WTC11 (cell line): Measurements from ENCODE around the gene SUPT3H. TPM values are rescaled to one million over a fixed set of nuclear protein-coding genes. Genes with fewer than 3 reads are reported as not detected.

Source experiments
- ATAC-seq: fragments of 200-7000 bp; cut with Tn5 transposase; 2 replicates; pipeline ENCODE4 v1.10.0; 2021; ENCODE audit warnings: mild to moderate bottlenecking, moderate library complexity
- CTCF ChIA-PET: fragments of 300-600 bp; sonication (Branson Sonifier 250); formaldehyde crosslinking; loops from one replicate; lab custom pipeline; 2021; ENCODE audit warnings: antibody characterized with exemption; lab: Charles Lee
- POLR2A ChIA-PET: fragments of 350-600 bp; sonication (Branson Sonifier 250); formaldehyde crosslinking; loops from one replicate; lab custom pipeline; 2021; ENCODE audit warnings: antibody characterized with exemption; lab: Charles Lee
- DNase-seq: peaks from one replicate; pipeline ENCODE4 v3.0.0; 2021; ENCODE audit warnings: low spot score
- H3K27ac Mint-ChIP-seq: 2 replicates; pipeline ENCODE4 v1.8.0; 2021; ENCODE audit warnings: mixed read lengths
- H3K27me3 Mint-ChIP-seq: 2 replicates; pipeline ENCODE4 v1.8.0; 2021; ENCODE audit warnings: low read depth, mild to moderate bottlenecking, moderate library complexity, mixed read lengths
- H3K36me3 Mint-ChIP-seq: 2 replicates; pipeline ENCODE4 v1.8.0; 2021; ENCODE audit warnings: mixed read lengths
- H3K4me1 Mint-ChIP-seq: 2 replicates; pipeline ENCODE4 v1.8.0; 2022; ENCODE audit warnings: mixed read lengths
- H3K4me3 Mint-ChIP-seq: 2 replicates; pipeline ENCODE4 v1.8.0; 2021; ENCODE audit warnings: mild to moderate bottlenecking, moderate library complexity, mixed read lengths
- H3K9me3 Mint-ChIP-seq: 2 replicates; pipeline ENCODE4 v1.8.0; 2021; ENCODE audit warnings: mixed read lengths
- ATF1 ChIP-seq: sonication (generic); formaldehyde crosslinking; IDR thresholded peaks from 2 replicates; pipeline ENCODE4 v1.8.1; 2023; ENCODE audit warnings: mild to moderate bottlenecking, moderate library complexity, missing genetic modification reagents
- CREB1 ChIP-seq: sonication (generic); formaldehyde crosslinking; IDR thresholded peaks from 2 replicates; pipeline ENCODE4 v1.8.0; 2023; ENCODE audit warnings: mild to moderate bottlenecking, missing genetic modification reagents
- EMX1 ChIP-seq: fragments of 250-450 bp; sonication (Bioruptor Pico); IDR thresholded peaks from 2 replicates; pipeline ENCODE4 v1.8.0; 2021; ENCODE audit warnings: mild to moderate bottlenecking
- ESRRA ChIP-seq: sonication (generic); formaldehyde crosslinking; IDR thresholded peaks from 2 replicates; pipeline ENCODE4 v1.8.1; 2022; ENCODE audit warnings: mild to moderate bottlenecking, missing genetic modification reagents, borderline replicate concordance
- ETV6 ChIP-seq: sonication (generic); formaldehyde crosslinking; IDR thresholded peaks from 2 replicates; pipeline ENCODE4 v1.8.1; 2022; ENCODE audit warnings: mild to moderate bottlenecking, missing genetic modification reagents
- GABPB1 ChIP-seq: sonication (generic); formaldehyde crosslinking; IDR thresholded peaks from 2 replicates; pipeline ENCODE4 v1.8.1; 2023; ENCODE audit warnings: mild to moderate bottlenecking, missing genetic modification reagents
- GTF2I ChIP-seq: fragments of 250-450 bp; sonication (Bioruptor Pico); conservative IDR thresholded peaks from 2 replicates; pipeline ENCODE4 v1.4.0; 2021; ENCODE audit warnings: mild to moderate bottlenecking
- JUN ChIP-seq: sonication (generic); formaldehyde crosslinking; IDR thresholded peaks from 2 replicates; pipeline ENCODE4 v1.8.0; 2023; ENCODE audit warnings: mild to moderate bottlenecking, missing genetic modification reagents
- MYBL2 ChIP-seq: sonication (generic); formaldehyde crosslinking; IDR thresholded peaks from 2 replicates; pipeline ENCODE4 v1.8.1; 2023; ENCODE audit warnings: mild to moderate bottlenecking, moderate library complexity, missing genetic modification reagents
- NFATC4 ChIP-seq: fragments of 250-450 bp; sonication (Bioruptor Pico); IDR thresholded peaks from 2 replicates; pipeline ENCODE4 v1.9.0; 2021; ENCODE audit warnings: mild to moderate bottlenecking
- NFE2L1 ChIP-seq: sonication (generic); formaldehyde crosslinking; IDR thresholded peaks from 2 replicates; pipeline ENCODE4 v1.8.1; 2023; ENCODE audit warnings: missing genetic modification reagents
- NR2C2 ChIP-seq: sonication (generic); formaldehyde crosslinking; IDR thresholded peaks from 2 replicates; pipeline ENCODE4 v1.8.0; 2022; ENCODE audit warnings: mild to moderate bottlenecking, missing genetic modification reagents
- NR3C1 ChIP-seq: sonication (generic); formaldehyde crosslinking; conservative IDR thresholded peaks from 2 replicates; pipeline ENCODE4 v1.8.1; 2023; ENCODE audit warnings: low read depth, mild to moderate bottlenecking, missing genetic modification reagents
- OVOL2 ChIP-seq: fragments of 250-450 bp; sonication (Bioruptor Pico); IDR thresholded peaks from 2 replicates; pipeline ENCODE4 v1.9.0; 2021; ENCODE audit warnings: mild to moderate bottlenecking, borderline replicate concordance
- PRRX2 ChIP-seq: fragments of 250-450 bp; sonication (Bioruptor Pico); IDR thresholded peaks from 2 replicates; pipeline ENCODE4 v1.8.0; 2021; ENCODE audit warnings: mild to moderate bottlenecking
- TCF7 ChIP-seq: sonication (generic); formaldehyde crosslinking; IDR thresholded peaks from 2 replicates; pipeline ENCODE4 v1.8.0; 2022; ENCODE audit warnings: mild to moderate bottlenecking, low read depth, missing genetic modification reagents, moderate library complexity
- TEAD1 ChIP-seq: sonication (generic); formaldehyde crosslinking; IDR thresholded peaks from 2 replicates; pipeline ENCODE4 v1.8.0; 2022; ENCODE audit warnings: mild to moderate bottlenecking, missing genetic modification reagents
- ZNF121 ChIP-seq: sonication (generic); formaldehyde crosslinking; IDR thresholded peaks from 2 replicates; pipeline ENCODE4 v1.8.0; 2023; ENCODE audit warnings: missing genetic modification reagents
- ZNF138 ChIP-seq: sonication (generic); formaldehyde crosslinking; conservative IDR thresholded peaks from 2 replicates; pipeline ENCODE4 v1.8.1; 2022; ENCODE audit warnings: mild to moderate bottlenecking, moderate library complexity, missing genetic modification reagents
- ZNF263 ChIP-seq: sonication (generic); formaldehyde crosslinking; IDR thresholded peaks from 2 replicates; pipeline ENCODE4 v1.8.1; 2022; ENCODE audit warnings: low read depth, mild to moderate bottlenecking, moderate library complexity, missing genetic modification reagents
- ZNF317 ChIP-seq: sonication (generic); formaldehyde crosslinking; IDR thresholded peaks from 2 replicates; pipeline ENCODE4 v1.8.1; 2023; ENCODE audit warnings: low read depth, mild to moderate bottlenecking, moderate library complexity, missing genetic modification reagents, borderline replicate concordance
- ZNF416 ChIP-seq: fragments of 250-450 bp; sonication (Bioruptor Pico); IDR thresholded peaks from 2 replicates; pipeline ENCODE4 v1.9.0; 2021; ENCODE audit warnings: mild to moderate bottlenecking, inconsistent platforms
- total RNA-seq: library from RNA; stranded (reverse); gene quantifications from 3 replicates; pipeline ENCODE4 v1.2.3, GENCODE V29; 2021
- TF ChIP-seq, protein P1 (sequence below): sonication (generic); formaldehyde crosslinking; IDR thresholded peaks from 2 replicates; pipeline ENCODE4 v1.8.1; 2022; ENCODE audit warnings: low read depth, missing genetic modification reagents, borderline replicate concordance
- TF ChIP-seq, protein P2 (sequence below): sonication (generic); formaldehyde crosslinking; IDR thresholded peaks from 2 replicates; pipeline ENCODE4 v1.8.1; 2022; ENCODE audit warnings: mild to moderate bottlenecking, missing genetic modification reagents, moderate library complexity, borderline replicate concordance
- TF ChIP-seq, protein P3 (sequence below): sonication (generic); formaldehyde crosslinking; conservative IDR thresholded peaks from 2 replicates; pipeline ENCODE4 v1.8.1; 2023; ENCODE audit warnings: mild to moderate bottlenecking, low read depth, missing genetic modification reagents, moderate library complexity
- TF ChIP-seq, protein P4 (sequence below): sonication (generic); formaldehyde crosslinking; IDR thresholded peaks from 2 replicates; pipeline ENCODE4 v1.8.0; 2022; ENCODE audit warnings: mild to moderate bottlenecking, missing genetic modification reagents
- TF ChIP-seq, protein P5 (sequence below): sonication (generic); formaldehyde crosslinking; IDR thresholded peaks from 2 replicates; pipeline ENCODE4 v1.8.1; 2023; ENCODE audit warnings: mild to moderate bottlenecking, missing genetic modification reagents, moderate library complexity
- TF ChIP-seq, protein P6 (sequence below): sonication (generic); formaldehyde crosslinking; IDR thresholded peaks from 2 replicates; pipeline ENCODE4 v1.8.1; 2023; ENCODE audit warnings: mild to moderate bottlenecking, missing genetic modification reagents, moderate library complexity
- TF ChIP-seq, protein P7 (sequence below): sonication (generic); formaldehyde crosslinking; IDR thresholded peaks from 2 replicates; pipeline ENCODE4 v1.8.0; 2022; ENCODE audit warnings: mild to moderate bottlenecking, missing genetic modification reagents

The SUPT3H gene
- total RNA-seq, 1 experiment from 2014 or later: 15.3 TPM

DNA sequence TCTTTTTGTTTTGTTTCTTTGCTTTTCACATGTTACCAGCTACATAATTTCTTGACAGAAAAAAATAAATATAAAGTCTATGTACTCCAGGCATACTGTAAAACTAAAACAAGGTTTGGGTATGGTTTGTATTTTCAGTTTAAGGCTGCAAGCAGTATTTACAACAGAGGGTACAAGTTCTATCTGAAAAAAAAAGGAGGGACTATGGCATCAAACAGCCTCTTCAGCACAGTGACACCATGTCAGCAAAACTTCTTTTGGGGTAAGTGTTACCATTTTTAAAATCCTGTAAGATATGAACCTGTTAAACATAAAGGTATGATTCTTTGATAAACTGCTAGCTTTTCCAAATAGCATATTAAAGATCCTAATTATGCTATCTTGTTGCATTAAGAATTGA, 49.2 kb downstream of the SUPT3H start:
- Mint-ChIP-seq H3K27ac (no peak overlapping the region), H3K4me1 (peaks cover 24% of the 10 kb centered on the region), H3K27me3 (no peaks in the 10 kb centered on the region), H3K36me3 (no peaks in the 10 kb centered on the region), H3K9me3 (no peaks in the 10 kb centered on the region), H3K4me3 (no peak overlapping the region)
- ChIA-PET POLR2A (no interaction called here), CTCF (no interaction called here)
- TF ChIP-seq EMX1 (CRISPR knock-in tag) (no peak), TCF7 (CRISPR knock-in tag) (no peak), ESRRA (CRISPR knock-in tag) (no peak), OVOL2 (CRISPR knock-in tag) (no peak), MYBL2 (CRISPR knock-in tag) (no peak), ZNF317 (CRISPR knock-in tag) (no peak), TEAD1 (CRISPR knock-in tag) (no peak), PRRX2 (CRISPR knock-in tag) (no peak), JUN (no peak), GABPB1 (CRISPR knock-in tag) (no peak), ETV6 (CRISPR knock-in tag) (no peak), ZNF138 (CRISPR knock-in tag) (no peak), NR3C1 (CRISPR knock-in tag) (no peak), NR2C2 (CRISPR knock-in tag) (no peak)
- TF ChIP-seq, protein P1, sequence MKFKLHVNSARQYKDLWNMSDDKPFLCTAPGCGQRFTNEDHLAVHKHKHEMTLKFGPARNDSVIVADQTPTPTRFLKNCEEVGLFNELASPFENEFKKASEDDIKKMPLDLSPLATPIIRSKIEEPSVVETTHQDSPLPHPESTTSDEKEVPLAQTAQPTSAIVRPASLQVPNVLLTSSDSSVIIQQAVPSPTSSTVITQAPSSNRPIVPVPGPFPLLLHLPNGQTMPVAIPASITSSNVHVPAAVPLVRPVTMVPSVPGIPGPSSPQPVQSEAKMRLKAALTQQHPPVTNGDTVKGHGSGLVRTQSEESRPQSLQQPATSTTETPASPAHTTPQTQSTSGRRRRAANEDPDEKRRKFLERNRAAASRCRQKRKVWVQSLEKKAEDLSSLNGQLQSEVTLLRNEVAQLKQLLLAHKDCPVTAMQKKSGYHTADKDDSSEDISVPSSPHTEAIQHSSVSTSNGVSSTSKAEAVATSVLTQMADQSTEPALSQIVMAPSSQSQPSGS (CRISPR knock-in tag): no peak
- DNase-seq (no peak), ATAC-seq (no peak)

DNA sequence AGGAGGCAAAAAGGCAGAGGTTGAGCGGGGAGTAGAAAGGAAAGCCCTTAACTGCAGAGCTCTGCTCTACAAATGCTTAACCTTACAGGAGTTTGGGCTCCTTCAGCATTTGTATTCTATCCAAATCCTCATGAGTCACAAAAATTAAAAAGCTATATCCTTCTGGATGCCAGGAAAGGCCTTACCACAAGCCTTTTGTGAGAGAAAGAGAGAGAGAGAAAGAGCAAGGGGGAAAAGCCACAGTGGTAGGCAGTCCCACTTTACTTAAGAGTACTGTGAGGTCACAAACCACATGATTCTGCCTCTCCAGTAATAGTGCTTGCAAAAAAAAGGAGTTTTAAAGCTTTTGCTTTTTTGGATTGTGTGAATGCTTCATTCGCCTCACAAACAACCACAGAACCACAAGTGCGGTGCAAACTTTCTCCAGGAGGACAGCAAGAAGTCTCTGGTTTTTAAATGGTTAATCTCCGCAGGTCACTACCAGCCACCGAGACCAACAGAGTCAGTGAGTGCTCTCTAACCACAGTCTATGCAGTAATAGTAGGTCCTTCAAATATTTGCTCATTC, 49.7 kb downstream of the SUPT3H start, which contains the start of gene RUNX2:
Gene RUNX2 (plus strand): TSS at position 375 of the 567 bp plus-strand sequence. CDS start 397 bp downstream, outside the sequence.
- ATAC-seq (peak; percentile 70), DNase-seq (no peak)
- Mint-ChIP-seq H3K27ac (no peak within 1 kb of the TSS), H3K9me3 (no peaks in the 10 kb centered on the region), H3K36me3 (no peaks in the 10 kb centered on the region), H3K27me3 (no peaks in the 10 kb centered on the region), H3K4me1 (peaks cover 28% of the 10 kb centered on the region), H3K4me3 (no peak within 1 kb of the TSS; the same call in 1 of the 2 replicates)
- ChIA-PET CTCF (no interaction called here), POLR2A (no interaction called here)
- TF ChIP-seq TEAD1 (CRISPR knock-in tag) (no peak), ZNF263 (CRISPR knock-in tag) (no peak), ATF1 (CRISPR knock-in tag) (no peak), ZNF317 (CRISPR knock-in tag) (no peak), NR2C2 (CRISPR knock-in tag) (no peak), CREB1 (no peak), ZNF416 (CRISPR knock-in tag) (no peak), ZNF121 (CRISPR knock-in tag) (no peak), GTF2I (CRISPR knock-in tag) (no peak), NFATC4 (CRISPR knock-in tag) (no peak), NFE2L1 (CRISPR knock-in tag) (no peak), ZNF138 (CRISPR knock-in tag) (no peak)
- TF ChIP-seq, protein P2, sequence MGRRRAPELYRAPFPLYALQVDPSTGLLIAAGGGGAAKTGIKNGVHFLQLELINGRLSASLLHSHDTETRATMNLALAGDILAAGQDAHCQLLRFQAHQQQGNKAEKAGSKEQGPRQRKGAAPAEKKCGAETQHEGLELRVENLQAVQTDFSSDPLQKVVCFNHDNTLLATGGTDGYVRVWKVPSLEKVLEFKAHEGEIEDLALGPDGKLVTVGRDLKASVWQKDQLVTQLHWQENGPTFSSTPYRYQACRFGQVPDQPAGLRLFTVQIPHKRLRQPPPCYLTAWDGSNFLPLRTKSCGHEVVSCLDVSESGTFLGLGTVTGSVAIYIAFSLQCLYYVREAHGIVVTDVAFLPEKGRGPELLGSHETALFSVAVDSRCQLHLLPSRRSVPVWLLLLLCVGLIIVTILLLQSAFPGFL (CRISPR knock-in tag): no peak
- TF ChIP-seq, protein P3, sequence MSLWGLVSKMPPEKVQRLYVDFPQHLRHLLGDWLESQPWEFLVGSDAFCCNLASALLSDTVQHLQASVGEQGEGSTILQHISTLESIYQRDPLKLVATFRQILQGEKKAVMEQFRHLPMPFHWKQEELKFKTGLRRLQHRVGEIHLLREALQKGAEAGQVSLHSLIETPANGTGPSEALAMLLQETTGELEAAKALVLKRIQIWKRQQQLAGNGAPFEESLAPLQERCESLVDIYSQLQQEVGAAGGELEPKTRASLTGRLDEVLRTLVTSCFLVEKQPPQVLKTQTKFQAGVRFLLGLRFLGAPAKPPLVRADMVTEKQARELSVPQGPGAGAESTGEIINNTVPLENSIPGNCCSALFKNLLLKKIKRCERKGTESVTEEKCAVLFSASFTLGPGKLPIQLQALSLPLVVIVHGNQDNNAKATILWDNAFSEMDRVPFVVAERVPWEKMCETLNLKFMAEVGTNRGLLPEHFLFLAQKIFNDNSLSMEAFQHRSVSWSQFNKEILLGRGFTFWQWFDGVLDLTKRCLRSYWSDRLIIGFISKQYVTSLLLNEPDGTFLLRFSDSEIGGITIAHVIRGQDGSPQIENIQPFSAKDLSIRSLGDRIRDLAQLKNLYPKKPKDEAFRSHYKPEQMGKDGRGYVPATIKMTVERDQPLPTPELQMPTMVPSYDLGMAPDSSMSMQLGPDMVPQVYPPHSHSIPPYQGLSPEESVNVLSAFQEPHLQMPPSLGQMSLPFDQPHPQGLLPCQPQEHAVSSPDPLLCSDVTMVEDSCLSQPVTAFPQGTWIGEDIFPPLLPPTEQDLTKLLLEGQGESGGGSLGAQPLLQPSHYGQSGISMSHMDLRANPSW (CRISPR knock-in tag): no peak
- TF ChIP-seq, protein P4, sequence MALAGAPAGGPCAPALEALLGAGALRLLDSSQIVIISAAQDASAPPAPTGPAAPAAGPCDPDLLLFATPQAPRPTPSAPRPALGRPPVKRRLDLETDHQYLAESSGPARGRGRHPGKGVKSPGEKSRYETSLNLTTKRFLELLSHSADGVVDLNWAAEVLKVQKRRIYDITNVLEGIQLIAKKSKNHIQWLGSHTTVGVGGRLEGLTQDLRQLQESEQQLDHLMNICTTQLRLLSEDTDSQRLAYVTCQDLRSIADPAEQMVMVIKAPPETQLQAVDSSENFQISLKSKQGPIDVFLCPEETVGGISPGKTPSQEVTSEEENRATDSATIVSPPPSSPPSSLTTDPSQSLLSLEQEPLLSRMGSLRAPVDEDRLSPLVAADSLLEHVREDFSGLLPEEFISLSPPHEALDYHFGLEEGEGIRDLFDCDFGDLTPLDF (CRISPR knock-in tag): no peak
- TF ChIP-seq, protein P5, sequence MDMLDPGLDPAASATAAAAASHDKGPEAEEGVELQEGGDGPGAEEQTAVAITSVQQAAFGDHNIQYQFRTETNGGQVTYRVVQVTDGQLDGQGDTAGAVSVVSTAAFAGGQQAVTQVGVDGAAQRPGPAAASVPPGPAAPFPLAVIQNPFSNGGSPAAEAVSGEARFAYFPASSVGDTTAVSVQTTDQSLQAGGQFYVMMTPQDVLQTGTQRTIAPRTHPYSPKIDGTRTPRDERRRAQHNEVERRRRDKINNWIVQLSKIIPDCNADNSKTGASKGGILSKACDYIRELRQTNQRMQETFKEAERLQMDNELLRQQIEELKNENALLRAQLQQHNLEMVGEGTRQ (CRISPR knock-in tag): no peak
- TF ChIP-seq, protein P6, sequence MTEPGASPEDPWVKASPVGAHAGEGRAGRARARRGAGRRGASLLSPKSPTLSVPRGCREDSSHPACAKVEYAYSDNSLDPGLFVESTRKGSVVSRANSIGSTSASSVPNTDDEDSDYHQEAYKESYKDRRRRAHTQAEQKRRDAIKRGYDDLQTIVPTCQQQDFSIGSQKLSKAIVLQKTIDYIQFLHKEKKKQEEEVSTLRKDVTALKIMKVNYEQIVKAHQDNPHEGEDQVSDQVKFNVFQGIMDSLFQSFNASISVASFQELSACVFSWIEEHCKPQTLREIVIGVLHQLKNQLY (CRISPR knock-in tag): no peak
- TF ChIP-seq, protein P7, sequence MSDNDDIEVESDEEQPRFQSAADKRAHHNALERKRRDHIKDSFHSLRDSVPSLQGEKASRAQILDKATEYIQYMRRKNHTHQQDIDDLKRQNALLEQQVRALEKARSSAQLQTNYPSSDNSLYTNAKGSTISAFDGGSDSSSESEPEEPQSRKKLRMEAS (CRISPR knock-in tag): no peak
